HG02678 (cell line): Measurements from ENCODE around the gene TMEM245.

ENCODE experiments used
- ATAC-seq: cut with Tn5 transposase; IDR thresholded peaks from one replicate; pipeline ENCODE4 v1.9.1; 2021; ENCODE audit warnings: mild to moderate bottlenecking, moderate library complexity; ENCODE audit not compliant: unreplicated experiment

The TMEM245 gene

DNA sequence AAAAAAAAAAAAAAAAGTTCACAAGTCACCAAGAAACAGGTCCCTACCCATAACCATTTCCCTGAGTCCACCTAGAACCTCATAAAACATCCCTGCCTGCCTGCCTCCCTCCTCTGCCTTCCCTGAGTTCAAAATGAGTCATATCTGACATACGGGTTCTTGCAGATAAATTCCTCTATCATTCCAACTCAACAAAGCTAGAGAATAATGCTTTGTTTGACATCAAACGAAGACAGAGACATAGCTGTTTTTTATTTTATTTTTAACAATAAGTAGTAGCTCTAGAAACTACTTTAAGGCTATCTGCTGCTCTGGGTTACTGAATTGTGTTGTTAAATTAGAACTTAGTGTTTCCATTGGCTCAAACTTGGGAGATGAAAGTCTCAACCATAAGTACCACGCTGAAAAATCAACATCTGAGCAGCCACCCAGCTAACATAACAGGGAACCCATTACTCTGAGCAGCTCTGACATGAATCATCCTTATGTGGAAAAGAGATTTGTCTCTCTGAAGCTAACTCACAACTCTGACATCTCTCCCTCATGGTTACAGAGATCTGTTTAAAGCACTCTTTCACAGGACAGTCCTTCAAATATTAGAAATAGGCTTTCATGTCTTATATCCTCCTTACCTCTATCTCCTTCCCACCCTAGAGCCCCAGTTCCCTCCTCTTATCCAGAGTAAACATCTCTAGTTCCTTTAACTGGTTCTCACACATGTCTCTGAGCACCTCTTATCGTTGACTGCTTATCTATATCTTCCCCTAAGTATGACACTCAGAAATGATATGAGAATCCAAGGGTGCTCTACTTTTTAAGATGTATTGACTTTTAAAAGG lies 12.1 kb downstream of the TMEM245 start:
- ATAC-seq, result no peak

DNA sequence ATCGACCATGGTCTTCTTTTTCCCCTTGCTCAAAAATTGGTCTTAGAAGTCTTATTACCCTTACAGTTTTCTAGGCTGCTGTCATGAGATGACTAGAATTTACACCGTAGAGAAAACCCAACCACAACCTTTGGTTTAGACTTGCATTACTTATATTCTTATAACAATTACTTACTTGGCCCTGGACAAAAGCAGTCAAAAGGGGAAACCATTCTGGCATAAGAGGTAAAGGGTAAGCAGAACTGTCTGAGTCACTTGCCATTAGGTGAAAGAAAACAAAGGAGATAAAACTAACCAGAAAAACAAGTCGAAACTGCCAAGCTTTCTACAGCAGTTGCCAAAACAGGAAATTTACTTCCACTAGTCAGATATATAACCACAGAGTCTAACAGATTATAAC lies 17.9 kb downstream of the TMEM245 start:
- ATAC-seq, result peak; percentile 72

- no peak for ATAC-seq
These were observed 18.5 kb downstream of the TMEM245 start for GRCh38 chr9:109101202-109101595.

- ATAC-seq, result peak; percentile 44
These were observed 19.1 kb downstream of the TMEM245 start for GRCh38 chr9:109100543-109101201.

DNA sequence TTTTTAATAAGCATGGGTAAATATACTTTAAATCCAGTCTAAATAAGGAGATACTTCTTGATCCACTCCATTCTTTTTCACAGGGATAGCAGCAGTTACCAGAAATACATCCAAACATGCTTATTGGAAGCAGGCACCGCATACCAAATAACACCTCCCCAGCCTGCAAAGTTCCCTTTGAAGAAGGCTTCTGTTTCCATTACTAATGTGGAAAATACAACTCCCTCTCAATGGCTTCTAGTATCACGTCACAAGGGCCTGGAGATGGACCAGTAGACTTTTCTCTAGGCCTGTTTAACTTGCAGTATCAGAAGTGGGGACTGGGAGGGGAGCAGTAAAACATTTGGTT lies 20.8 kb downstream of the TMEM245 start:
- no peak for ATAC-seq

DNA sequence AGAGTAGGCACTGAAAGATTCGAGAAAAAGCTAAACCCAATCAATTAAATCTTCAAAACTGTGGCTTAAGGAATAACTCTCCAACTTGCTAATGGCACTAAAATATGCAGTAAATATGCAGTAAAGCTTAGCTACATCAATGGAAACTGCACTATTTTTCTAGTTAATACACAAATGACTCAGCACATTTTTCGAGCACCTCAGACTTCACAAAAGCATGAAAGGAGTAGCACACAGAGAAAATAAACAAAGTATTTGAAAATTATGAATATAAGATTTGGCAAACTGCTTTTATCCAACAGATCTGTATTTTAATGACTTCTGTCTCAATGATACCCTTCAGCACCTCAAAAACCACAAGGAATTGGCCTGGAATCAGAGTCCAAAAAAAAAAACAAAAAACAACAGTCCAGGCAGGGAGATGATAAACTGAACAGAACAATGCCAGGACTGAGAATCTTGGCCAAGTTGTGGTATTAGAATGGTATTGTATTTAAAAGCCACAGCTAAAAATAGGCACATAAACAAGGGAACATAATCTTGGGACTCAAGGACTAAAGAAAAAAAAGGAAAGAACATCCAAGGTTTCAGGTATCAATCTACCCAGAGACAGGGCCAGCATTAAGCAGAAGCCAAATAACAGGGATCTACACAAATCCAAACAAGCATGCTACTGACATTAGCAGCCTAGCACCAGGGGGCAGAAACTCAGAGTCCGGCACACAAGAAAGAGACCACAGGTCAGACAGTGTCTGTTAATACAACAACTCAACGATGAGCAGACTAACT lies 21.4 kb downstream of the TMEM245 start:
- ATAC-seq, result no peak

- ATAC-seq, result no peak
These were observed 22.6 kb downstream of the TMEM245 start for GRCh38 chr9:109097146-109097545.

DNA sequence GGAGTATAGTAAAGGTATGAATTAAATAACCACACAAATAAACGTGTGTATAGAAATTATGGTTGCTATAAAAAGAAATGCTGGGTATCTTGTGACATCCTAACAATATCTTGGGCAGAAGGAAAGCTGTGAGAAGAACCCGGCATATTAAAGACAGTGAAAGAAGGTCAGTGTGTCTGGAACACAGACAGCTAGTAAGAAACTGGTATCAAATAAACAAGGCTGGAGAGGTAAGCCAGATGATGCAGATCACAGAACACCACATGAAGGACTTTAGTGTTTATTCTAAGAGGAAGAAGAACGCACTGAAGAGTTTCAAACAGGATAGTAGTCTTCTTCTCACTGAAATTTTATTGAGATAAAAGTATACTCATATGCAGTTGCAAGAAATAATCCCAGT lies 24.4 kb downstream of the TMEM245 start:
- no peak for ATAC-seq

DNA sequence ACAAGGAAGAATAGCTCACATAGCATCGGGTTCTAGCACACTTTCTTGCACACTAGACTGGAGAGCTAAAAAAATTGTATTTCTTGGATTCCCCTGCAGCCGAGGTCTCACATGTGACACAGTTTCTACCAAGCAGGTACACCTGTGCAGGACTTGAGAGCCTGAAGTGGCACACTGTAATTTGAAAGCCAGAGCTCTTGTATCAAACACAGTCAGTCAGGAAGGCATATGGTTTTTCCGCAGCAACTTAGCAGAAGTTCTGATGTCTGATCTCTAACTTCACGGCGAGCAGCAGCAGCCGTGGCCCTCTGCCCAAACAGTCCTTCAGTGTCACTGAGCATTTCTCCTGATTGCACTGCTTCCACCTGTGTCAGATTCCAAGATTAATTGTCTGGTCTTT lies 25.5 kb downstream of the TMEM245 start:
- ATAC-seq, result no peak

- ATAC-seq, result no peak
These were observed 27.2 kb downstream of the TMEM245 start for GRCh38 chr9:109092587-109092986.

DNA sequence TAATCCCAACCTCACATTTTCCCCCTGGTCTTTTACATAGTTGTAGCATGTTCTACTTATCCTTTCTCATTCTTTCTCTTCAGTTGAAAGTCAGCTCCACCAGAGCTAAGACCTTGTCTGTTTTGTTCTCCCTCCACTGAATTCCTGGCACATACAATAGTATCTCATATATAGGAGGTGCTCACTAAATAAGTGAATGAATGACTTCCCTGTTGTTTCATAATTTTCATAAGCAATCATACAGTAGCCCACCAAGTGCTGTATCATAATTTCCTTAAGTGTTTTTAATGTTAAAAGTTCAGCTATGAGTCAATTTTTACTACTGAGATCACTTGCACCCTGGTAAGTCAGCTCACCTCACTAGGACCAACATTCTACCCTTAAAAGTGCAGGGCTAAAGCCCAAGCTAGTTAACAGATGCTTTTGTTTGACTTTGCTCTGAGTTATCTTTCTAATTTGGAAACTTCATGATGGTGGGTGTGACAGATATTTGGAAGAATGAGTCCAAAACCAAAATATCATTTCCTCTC lies 27.6 kb downstream of the TMEM245 start:
- no peak for ATAC-seq

DNA sequence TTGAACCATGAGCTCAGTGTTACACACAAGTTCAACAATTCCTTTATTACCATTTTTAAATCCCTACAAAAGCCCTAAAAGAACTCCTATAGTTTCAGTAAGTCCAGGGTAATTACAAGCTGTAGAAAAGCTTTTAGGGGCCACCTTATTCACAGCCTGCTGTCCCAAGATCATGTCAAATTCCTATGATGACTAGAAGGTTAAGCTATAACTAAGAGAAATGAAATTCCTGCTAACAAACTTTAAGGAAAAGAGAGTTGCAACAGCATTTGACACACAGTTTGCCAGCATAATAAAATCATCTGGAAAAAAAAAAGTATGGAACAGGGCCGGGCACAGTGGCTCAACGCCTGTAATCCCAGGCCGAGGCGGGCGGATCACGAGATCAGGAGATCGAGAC lies 31.5 kb downstream of the TMEM245 start:
- ATAC-seq, result no peak

GRCh38 chr9:109087795-109088194 lies 32.0 kb downstream of the TMEM245 start:
- ATAC-seq, result no peak

- peak; percentile 87 for ATAC-seq
These were observed 33.5 kb downstream of the TMEM245 start for GRCh38 chr9:109086221-109086620.

GRCh38 chr9:109085510-109085909 lies 34.2 kb downstream of the TMEM245 start:
- no peak for ATAC-seq

DNA sequence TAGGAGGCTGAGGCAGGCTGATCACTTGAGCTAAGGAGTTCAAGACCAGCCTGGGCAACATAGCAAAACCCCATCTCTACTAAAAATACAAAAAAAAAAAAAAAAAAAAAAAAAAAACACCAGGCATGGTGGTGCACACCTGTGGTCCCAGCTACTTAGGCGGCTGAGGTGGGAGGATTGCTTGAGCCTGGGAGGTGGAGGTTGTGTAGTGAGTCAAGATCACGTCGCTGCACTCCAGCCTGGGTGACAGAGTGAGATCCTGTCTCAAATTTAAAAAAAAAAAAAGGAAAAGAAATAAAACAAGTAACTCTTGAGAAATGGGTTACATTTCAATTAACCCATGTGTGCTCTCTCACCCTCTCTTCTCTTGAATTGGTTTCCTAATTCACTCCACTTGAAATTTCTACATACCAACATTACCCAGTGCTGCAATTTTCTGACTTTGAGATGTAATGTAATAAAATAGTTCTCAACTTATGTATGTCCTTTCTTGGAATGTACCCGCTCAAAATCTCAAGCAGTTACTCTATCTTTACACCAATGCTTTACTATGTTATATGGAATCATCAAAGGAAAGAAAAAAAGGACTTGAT lies 35.8 kb downstream of the TMEM245 start:
- no peak for ATAC-seq

GRCh38 chr9:109083141-109083540 lies 36.6 kb downstream of the TMEM245 start:
- no peak for ATAC-seq

- no peak for ATAC-seq
These were observed 37.6 kb downstream of the TMEM245 start for GRCh38 chr9:109082091-109082620.

GRCh38 chr9:109074236-109074889 lies 45.4 kb downstream of the TMEM245 start:
- no peak for ATAC-seq

- no peak for ATAC-seq
These were observed 46.8 kb downstream of the TMEM245 start for GRCh38 chr9:109072821-109073435.
